HCT116 (cell line): Measurements from ENCODE around the gene TLE4.

Source experiments
- ELF1 ChIP-seq: IDR thresholded peaks from 2 replicates; pipeline ENCODE4 v1.6.1; 2012; ENCODE audit warnings: low read depth, borderline replicate concordance
- EZH2phosphoT487 ChIP-seq: fragments of 200-600 bp; IDR thresholded peaks from 2 replicates; pipeline ENCODE4 v1.6.1; 2018; ENCODE audit warnings: antibody characterized with exemption, borderline replicate concordance
- JUND ChIP-seq: IDR thresholded peaks from 2 replicates; pipeline ENCODE4 v1.6.1; 2012
- POLR2A ChIP-seq: IDR thresholded peaks from 2 replicates; pipeline ENCODE4 v1.7.0; 2011; ENCODE audit warnings: borderline replicate concordance; ENCODE audit not compliant: insufficient read depth, insufficient read length; ENCODE audit errors: extremely low read depth
- REST ChIP-seq: IDR thresholded peaks from 2 replicates; pipeline ENCODE4 v1.6.1; 2012; ENCODE audit warnings: low read depth
- TF ChIP-seq, protein P1 (sequence below), 3 experiments: fragments of 200-600 bp in 1 of 3; sonication (generic) in 1 of 3; IDR thresholded peaks in 2 of 3; conservative IDR thresholded peaks in 1 of 3; 2 replicates each; pipeline ENCODE4 v1.5.1; 2012 to 2017; ENCODE audit warnings: low read depth in 2 of 3, low read length in 2 of 3, antibody characterized with exemption in 1 of 3, borderline replicate concordance in 1 of 3, control low read depth in 1 of 3, mild to moderate bottlenecking in 1 of 3, mixed read lengths in 1 of 3, mixed run types in 1 of 3, moderate library complexity in 1 of 3; ENCODE audit not compliant: insufficient read depth in 1 of 3

GRCh38 chr9:79633558-79633957 is 61.8 kb downstream of the TLE4 start:
- no peak for TF ChIP-seq ELF1
- TF ChIP-seq REST = no peak
- TF ChIP-seq POLR2A = no peak
- no peak for TF ChIP-seq EZH2phosphoT487
- no peak for TF ChIP-seq JUND
- TF ChIP-seq, protein P1, sequence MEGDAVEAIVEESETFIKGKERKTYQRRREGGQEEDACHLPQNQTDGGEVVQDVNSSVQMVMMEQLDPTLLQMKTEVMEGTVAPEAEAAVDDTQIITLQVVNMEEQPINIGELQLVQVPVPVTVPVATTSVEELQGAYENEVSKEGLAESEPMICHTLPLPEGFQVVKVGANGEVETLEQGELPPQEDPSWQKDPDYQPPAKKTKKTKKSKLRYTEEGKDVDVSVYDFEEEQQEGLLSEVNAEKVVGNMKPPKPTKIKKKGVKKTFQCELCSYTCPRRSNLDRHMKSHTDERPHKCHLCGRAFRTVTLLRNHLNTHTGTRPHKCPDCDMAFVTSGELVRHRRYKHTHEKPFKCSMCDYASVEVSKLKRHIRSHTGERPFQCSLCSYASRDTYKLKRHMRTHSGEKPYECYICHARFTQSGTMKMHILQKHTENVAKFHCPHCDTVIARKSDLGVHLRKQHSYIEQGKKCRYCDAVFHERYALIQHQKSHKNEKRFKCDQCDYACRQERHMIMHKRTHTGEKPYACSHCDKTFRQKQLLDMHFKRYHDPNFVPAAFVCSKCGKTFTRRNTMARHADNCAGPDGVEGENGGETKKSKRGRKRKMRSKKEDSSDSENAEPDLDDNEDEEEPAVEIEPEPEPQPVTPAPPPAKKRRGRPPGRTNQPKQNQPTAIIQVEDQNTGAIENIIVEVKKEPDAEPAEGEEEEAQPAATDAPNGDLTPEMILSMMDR (IDR thresholded peaks at IDR 0.05 in 2 of 3, conservative IDR thresholded peaks at IDR 0.05 in 1 of 3; ENCODE audit: borderline replicate concordance in 1 of 3, insufficient read depth in 1 of 3, low read depth in 2 of 3, low read length in 2 of 3) = no peak
